GM21737 (cell line): ENCODE results near the gene VSTM2B.

Experiments used
- ATAC-seq: cut with Tn5 transposase; IDR thresholded peaks from one replicate; pipeline ENCODE4 v1.9.1; 2021; ENCODE audit warnings: mild to moderate bottlenecking, moderate library complexity; ENCODE audit not compliant: unreplicated experiment

VSTM2B gene

GRCh38 chr19:29529646-29530539 lies 4.1 kb downstream of the VSTM2B start:
- no peak for ATAC-seq

DNA sequence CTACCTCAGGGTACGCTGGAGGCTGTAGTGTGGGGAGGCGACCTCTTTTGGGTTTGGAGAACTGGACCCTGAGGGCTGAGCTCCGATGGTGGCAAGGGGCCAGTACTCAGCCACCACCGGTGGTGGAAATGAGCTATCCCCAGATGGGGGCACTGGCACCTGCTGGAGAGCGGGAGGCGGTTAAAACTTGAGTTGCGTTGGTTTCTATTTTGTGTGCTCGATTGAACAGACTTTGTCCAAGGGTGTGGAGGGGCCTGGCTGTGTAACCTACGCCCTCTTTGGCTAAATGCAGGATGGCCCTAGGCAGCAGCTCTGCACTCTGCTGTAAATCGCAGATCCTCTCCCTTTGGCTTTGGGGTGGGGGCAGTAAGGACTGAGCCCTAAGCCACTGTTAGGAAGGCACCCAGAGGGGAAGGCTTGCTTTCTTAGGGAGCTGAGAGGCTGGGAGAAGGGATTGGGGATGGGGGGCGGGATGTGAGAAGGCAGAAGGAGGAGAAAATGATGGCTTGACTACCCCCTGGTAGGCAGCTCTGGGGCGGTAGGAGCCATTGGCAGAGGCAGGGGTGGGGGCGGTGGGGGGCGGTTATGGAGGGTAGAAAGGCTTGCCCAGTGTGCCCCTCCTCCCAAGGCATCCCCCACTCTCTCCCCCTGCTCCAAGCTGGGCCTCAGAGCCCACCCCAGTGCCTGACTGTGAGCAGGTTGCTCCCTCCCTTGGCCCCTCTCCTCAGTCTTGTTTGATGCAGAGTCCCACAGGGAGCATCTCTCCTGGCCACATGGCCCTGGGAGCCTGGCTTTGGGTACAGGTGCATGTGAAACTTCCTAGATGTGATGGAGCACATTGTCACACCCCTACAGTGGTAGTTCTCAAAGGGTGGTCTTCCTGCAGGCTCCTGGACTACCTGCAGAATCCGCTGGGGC lies 5.0 kb downstream of the VSTM2B start:
- ATAC-seq = no peak

GRCh38 chr19:29531458-29532025 lies 5.7 kb downstream of the VSTM2B start:
- ATAC-seq = no peak

DNA sequence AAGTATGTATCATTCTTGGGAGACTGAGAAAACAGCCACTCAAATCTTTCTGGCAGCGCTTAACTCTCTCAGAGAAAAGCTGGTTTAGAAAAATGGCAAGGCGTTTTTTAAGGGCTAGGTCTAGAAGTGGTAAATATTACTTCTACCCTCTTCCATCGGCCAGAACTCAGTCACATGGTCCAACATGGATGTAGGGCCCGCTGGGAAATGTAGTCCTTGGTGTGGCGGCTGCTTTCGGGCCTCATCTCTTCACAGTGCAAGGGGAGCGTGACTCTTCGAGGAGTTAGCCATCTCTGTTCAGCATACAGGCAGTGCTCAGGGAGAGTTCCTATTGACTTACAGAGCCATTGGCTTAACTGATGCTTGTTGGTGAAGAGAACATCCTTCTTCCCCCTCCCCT lies 6.3 kb downstream of the VSTM2B start:
- no peak for ATAC-seq

GRCh38 chr19:29532956-29533355 lies 7.2 kb downstream of the VSTM2B start:
- no peak for ATAC-seq

GRCh38 chr19:29533578-29534544 lies 8.1 kb downstream of the VSTM2B start:
- no peak for ATAC-seq

DNA sequence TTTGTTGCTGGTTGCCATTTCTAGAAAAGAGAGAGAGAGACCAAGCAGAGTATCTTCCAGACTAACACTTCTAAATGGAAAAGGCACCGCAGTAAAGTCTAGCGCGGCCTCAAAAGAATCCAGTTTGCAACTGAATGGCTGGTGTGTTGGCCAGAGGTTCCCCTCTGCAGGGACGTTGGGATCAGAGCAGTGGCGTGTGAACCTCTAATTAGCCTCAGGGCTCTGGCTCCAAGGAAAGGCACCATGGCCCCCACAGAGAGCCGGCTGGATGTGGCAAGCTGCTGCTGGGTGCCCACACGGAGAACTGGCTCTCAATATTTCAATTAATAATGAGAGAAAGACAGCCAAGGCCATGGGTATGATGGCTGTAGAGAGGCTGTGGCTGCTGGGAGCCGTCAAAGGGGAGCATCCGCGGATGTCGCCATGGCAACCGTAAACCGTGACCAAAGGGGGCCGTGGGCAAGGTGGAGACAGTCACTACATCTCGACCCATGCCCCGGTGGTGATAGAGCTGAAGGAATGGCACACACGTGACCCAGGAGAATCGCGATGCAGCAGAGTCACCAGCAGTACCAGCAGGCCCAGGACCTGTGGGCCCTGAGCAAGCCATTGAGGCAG lies 9.5 kb downstream of the VSTM2B start:
- no peak for ATAC-seq

DNA sequence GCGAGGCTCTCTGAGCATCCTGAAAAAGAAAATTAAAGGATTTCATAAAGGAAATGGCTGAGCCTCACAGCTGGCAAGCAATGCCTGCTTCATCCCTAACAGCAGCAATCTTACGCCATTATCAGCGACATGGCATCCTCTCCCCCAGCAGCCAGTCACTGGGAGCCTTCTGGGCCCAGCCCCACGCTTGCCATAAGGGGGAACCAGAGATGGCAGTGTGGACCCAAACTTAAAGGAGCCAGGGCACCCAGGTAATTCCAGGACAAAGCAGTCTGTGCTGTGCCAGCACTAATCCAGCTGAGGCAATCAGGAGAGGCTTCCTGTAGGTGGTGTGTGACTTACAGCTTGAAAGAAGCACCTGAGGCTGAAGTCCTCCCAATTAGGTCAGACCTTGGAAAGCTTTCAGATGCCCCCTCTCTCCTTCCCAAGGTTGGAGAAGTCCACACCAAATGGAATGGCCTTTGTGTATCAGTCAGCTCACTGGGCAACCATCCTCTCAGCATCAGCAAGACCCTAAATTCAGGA lies 10.3 kb downstream of the VSTM2B start:
- no peak for ATAC-seq

DNA sequence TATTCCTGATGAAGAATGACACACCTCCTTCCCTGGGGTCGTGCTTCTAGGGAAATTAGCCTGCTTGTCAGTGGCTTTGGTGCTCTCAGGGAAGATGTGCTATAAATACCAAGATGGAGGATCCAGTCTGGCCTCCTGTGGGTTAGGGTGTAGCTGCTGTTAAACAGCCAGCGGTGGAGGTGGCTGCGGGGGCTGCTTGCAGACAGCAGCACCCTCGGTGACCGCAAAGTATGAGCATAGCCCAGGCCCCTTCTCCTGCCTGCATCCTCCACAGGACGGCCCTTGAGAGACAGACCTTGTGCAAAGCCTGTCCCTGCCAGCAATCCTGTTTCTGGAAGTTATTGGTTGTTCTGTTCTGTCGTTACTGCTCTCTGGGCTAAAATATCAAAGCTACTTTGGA lies 11.4 kb downstream of the VSTM2B start:
- no peak for ATAC-seq

DNA sequence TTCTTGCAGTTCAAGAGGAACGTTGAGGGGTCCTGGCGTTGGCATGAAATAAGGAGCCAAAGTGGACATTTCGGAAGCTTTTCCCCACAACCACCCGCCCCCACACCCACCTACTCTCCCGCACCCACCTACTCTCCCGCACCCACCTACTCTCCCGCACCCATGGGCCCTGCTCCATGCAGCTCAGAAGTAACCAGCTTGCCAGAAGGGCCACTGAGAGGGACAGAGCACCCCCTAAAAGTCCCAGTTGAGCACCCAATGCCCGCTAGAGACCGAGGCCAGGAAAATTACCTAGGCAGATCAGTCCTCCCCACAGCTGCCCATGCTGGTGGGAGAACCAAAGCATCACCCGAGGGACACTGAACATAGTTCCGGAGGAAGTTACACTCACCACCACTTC lies 11.8 kb downstream of the VSTM2B start:
- ATAC-seq = no peak

DNA sequence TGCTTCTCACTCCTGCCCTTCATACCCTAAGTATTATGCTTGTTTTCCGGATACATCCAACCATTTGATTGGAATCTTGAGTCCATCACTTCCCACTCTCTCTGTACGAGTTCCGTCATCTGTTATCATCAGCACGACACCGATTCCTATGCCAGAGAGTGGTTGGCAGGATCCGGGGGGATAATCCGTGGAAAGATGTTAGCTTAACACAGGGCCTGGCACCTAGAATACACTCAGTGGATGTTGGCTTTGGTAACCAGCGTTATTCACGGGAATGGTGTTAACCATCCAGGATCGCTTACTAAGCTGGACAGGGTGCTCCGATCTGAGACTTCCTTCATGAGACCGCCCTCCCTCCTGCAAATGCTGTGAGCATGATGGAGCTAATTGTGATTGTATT lies 12.4 kb downstream of the VSTM2B start:
- no peak for ATAC-seq

DNA sequence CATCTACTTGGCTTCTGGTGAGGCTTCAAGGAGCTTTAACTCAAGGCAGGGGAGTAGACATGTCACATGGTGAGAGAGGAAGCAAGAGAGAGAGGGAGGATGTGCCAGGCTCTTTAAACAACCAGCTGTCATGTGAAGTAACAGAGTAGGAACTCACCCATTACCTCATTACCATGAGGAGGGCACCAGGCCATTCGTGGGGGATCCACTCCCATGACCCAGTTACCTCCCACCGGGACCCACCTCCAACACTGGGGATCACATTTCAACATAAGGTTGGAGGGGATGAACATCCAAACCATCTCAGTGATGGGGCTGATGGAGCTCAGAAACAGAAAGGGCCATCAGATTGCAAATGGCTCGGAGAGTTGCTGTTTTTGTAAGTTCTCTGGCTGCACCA lies 12.9 kb downstream of the VSTM2B start:
- ATAC-seq = no peak

DNA sequence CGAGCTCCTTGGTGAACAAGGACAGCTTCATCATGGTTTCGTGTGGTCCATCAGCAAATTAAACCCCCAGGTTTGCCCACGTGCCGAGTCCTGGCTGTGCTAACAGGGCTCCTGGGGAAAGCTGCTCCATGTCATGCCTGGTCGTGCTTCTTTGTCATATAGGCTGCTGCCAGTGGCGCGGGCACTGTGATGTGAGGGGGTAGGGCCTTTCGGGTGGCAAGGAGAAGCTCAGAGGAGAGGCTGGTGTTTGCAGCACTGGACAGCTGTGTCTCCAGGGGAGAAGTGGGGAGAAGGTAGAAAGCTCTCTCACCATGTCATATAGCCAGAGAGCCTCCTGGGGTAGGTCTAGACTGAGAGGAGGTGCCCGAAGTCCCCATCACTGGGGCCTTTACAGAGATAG lies 13.3 kb downstream of the VSTM2B start:
- ATAC-seq = no peak

GRCh38 chr19:29539670-29540069 lies 13.9 kb downstream of the VSTM2B start:
- ATAC-seq = no peak

DNA sequence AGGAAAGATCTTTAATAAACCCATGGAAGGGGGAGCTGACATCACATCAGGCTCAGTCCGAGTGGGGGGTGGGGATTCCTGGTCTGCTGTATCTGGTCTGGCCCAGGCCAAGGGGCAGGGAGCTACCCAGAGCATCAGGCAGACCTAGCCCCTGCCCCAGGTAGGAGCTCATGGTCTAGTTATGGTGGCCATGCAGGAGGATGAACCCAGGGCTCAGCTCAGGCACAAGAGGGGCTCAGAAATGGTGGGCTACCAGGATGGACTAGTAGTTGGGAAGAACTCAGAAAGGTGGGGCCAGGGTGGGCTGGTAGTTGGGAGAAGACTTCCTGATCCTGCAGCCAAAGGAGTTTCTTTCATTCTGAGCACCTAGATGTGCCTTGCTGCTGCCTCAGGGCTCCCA lies 14.3 kb downstream of the VSTM2B start:
- no peak for ATAC-seq

GRCh38 chr19:29541473-29542253 lies 15.9 kb downstream of the VSTM2B start:
- no peak for ATAC-seq

GRCh38 chr19:29542327-29542726 lies 16.5 kb downstream of the VSTM2B start:
- ATAC-seq = no peak

- no peak for ATAC-seq
These were observed 17.0 kb downstream of the VSTM2B start for GRCh38 chr19:29542776-29543175.

DNA sequence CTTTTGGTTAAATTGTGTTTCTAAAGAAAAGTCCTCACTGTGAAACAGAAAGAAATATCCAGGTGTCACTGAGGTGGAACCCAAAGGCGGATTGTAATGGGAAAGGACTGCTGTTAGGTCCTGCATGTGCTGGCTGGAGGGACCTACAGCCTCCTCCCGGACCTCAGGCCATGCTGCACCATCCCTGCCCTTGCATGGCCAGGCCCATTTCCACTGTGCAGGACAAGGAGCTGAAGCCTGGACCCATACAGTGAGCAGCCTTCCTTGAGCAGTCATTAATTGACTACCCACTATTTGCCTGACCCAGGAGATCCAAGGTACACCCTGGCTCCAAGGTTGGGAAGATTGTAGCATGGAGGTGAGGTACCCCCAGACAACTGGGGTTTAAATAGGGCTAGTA lies 17.6 kb downstream of the VSTM2B start:
- ATAC-seq = no peak
